SK-N-SH (cell line): ENCODE results near the gene CDC42EP3. TPM values are rescaled to one million over a fixed set of nuclear protein-coding genes. Genes with fewer than 3 reads are reported as not detected.
A peak's percentile ranks its signal among the peaks of the same experiment; 100 is the strongest.

Experiments
- CTCF ChIA-PET: fragments of 300-600, 350-600 bp; formaldehyde crosslinking; extraction: SDS; loops from one replicate; lab custom pipeline; 2021; lab: Yijun Ruan, JAX
- POLR2A ChIA-PET: fragments of 350-600 bp; sonication (Branson Sonifier 250); formaldehyde crosslinking; extraction: SDS; loops from one replicate; lab custom pipeline; 2020; ENCODE audit warnings: antibody characterized with exemption, inconsistent platforms; lab: Yijun Ruan, JAX
- DNase-seq: peaks from one replicate; pipeline ENCODE4 v3.0.0; 2012
- H2AFZ ChIP-seq: fragments of 200-600 bp; sonication (generic); 2 replicates; pipeline ENCODE4 v1.8.1; 2016; ENCODE audit warnings: antibody characterized with exemption, mild to moderate bottlenecking, low read depth
- H3F3A ChIP-seq: fragments of 200-600 bp; sonication (generic); replicated peaks from 2 replicates; pipeline ENCODE3; 2016; ENCODE audit warnings: antibody characterized with exemption, mild to moderate bottlenecking; ENCODE audit not compliant: insufficient read depth
- H3K27ac ChIP-seq, 2 experiments: fragments of 200-500 bp in 1 of 2; fragments of 200-600 bp in 1 of 2; sonication (Bioruptor generic) in 1 of 2; sonication (generic), shearing (Covaris generic) in 1 of 2; 2 replicates each; pipeline versions ENCODE4 v1.5.1 to v1.6.1; 2014 to 2016; ENCODE audit warnings: low read depth in 2 of 2, inconsistent platforms in 1 of 2, low read length in 1 of 2, mild to moderate bottlenecking in 1 of 2, mixed read lengths in 1 of 2
- H3K27me3 ChIP-seq: fragments of 200-600 bp; sonication (generic), shearing (Covaris generic); 2 replicates; pipeline ENCODE4 v1.6.1; 2016; ENCODE audit warnings: mixed run types; ENCODE audit not compliant: insufficient read depth
- H3K36me3 ChIP-seq, 2 experiments: fragments of 200-500 bp in 1 of 2; fragments of 200-600 bp in 1 of 2; sonication (Bioruptor generic) in 1 of 2; sonication (generic) in 1 of 2; replicated peaks in 1 of 2; 2 replicates each; pipeline versions ENCODE3 to v1.5.1; 2014 to 2016; ENCODE audit warnings: low read length in 1 of 2, mild to moderate bottlenecking in 1 of 2; ENCODE audit not compliant: insufficient read depth in 2 of 2, control insufficient read depth in 1 of 2
- H3K4me1 ChIP-seq, 2 experiments: fragments of 200-500 bp in 1 of 2; fragments of 200-600 bp in 1 of 2; sonication (Bioruptor generic) in 1 of 2; sonication (generic), shearing (Covaris generic) in 1 of 2; 2 replicates each; pipeline versions ENCODE4 v1.5.1 to v1.6.1; 2014 to 2016; ENCODE audit warnings: low read depth in 1 of 2, low read length in 1 of 2, mixed run types in 1 of 2; ENCODE audit not compliant: insufficient read depth in 2 of 2, control insufficient read depth in 1 of 2
- H3K4me2 ChIP-seq: fragments of 200-600 bp; sonication (generic), shearing (Covaris generic); 2 replicates; pipeline ENCODE4 v1.6.1; 2017; ENCODE audit warnings: mixed run types
- H3K4me3 ChIP-seq, 2 experiments: fragments of 200-500 bp in 1 of 2; fragments of 200-600 bp in 1 of 2; sonication (Bioruptor generic) in 1 of 2; sonication (generic), shearing (Covaris generic) in 1 of 2; 2 replicates each; pipeline versions ENCODE4 v1.5.1 to v1.8.1; 2014 to 2016; ENCODE audit warnings: low read depth in 2 of 2, inconsistent platforms in 1 of 2, low read length in 1 of 2, mild to moderate bottlenecking in 1 of 2, mixed read lengths in 1 of 2, moderate library complexity in 1 of 2
- H3K79me2 ChIP-seq: fragments of 200-600 bp; sonication (generic); 2 replicates; pipeline ENCODE4 v1.8.1; 2017; ENCODE audit warnings: mild to moderate bottlenecking; ENCODE audit not compliant: insufficient read depth
- H3K9ac ChIP-seq: fragments of 200-600 bp; sonication (generic); 2 replicates; pipeline ENCODE4 v1.6.1; 2017; ENCODE audit warnings: mixed run types
- H3K9me2 ChIP-seq: fragments of 200-600 bp; sonication (generic); 2 replicates; pipeline ENCODE4 v1.6.1; 2017; ENCODE audit warnings: mixed run types
- H3K9me3 ChIP-seq: fragments of 200-600 bp; sonication (generic); 2 replicates; pipeline ENCODE4 v1.6.1; 2017; ENCODE audit warnings: mixed run types, mild to moderate bottlenecking, moderate library complexity
- H4K20me1 ChIP-seq: fragments of 200-600 bp; sonication (generic); 2 replicates; pipeline ENCODE4 v1.6.1; 2017; ENCODE audit warnings: mild to moderate bottlenecking, mixed run types; ENCODE audit not compliant: insufficient read depth
- EP300 ChIP-seq, 2 experiments: IDR thresholded peaks; 2 replicates each; pipeline versions ENCODE4 v1.4.0 to v1.6.1; 2012; ENCODE audit warnings: borderline replicate concordance in 1 of 2, low read depth in 1 of 2, low read length in 1 of 2
- FOXJ3 ChIP-seq: sonication (generic); formaldehyde crosslinking; IDR thresholded peaks from 2 replicates; pipeline ENCODE4 v1.5.1; 2020; ENCODE audit warnings: mild to moderate bottlenecking, missing genetic modification reagents
- FOXM1 ChIP-seq: IDR thresholded peaks from 2 replicates; pipeline ENCODE4 v1.4.0; 2012; ENCODE audit warnings: low read depth, mild to moderate bottlenecking
- GABPA ChIP-seq: IDR thresholded peaks from 2 replicates; pipeline ENCODE4 v1.4.0; 2012; ENCODE audit warnings: low read depth, mild to moderate bottlenecking
- IRF3 ChIP-seq: fragments of 150-350 bp; IDR thresholded peaks from 2 replicates; pipeline ENCODE4 v1.6.1; 2016; ENCODE audit warnings: mild to moderate bottlenecking, low read depth, low read length
- MXI1 ChIP-seq: IDR thresholded peaks from 2 replicates; pipeline ENCODE4 v1.6.1; 2012; ENCODE audit warnings: mild to moderate bottlenecking, low read depth, low read length, improper control_type of control experiment
- NRF1 ChIP-seq: IDR thresholded peaks from 2 replicates; pipeline ENCODE4 v1.6.1; 2012; ENCODE audit warnings: low read depth, mild to moderate bottlenecking, low read length
- PBX3 ChIP-seq: IDR thresholded peaks from 2 replicates; pipeline ENCODE4; 2012
- POLR2AphosphoS5 ChIP-seq: IDR thresholded peaks from 2 replicates; pipeline ENCODE4 v1.6.1; 2012; ENCODE audit warnings: low read depth, low read length
- RCOR1 ChIP-seq: fragments of 150-350 bp; IDR thresholded peaks from 2 replicates; pipeline ENCODE4 v1.6.1; 2017; ENCODE audit warnings: antibody characterized with exemption, low read length
- RFX5 ChIP-seq: IDR thresholded peaks from 2 replicates; pipeline ENCODE4 v1.6.1; 2012; ENCODE audit warnings: mild to moderate bottlenecking, improper control_type of control experiment, low read length
- SIN3A ChIP-seq: IDR thresholded peaks from 2 replicates; pipeline ENCODE4 v1.6.1; 2012; ENCODE audit warnings: low read depth, mild to moderate bottlenecking, low read length, moderate library complexity, borderline replicate concordance
- TAF1 ChIP-seq: IDR thresholded peaks from 2 replicates; pipeline ENCODE4 v1.6.1; 2012; ENCODE audit warnings: low read depth, mild to moderate bottlenecking, low read length, moderate library complexity, borderline replicate concordance
- TEAD4 ChIP-seq: IDR thresholded peaks from 2 replicates; pipeline ENCODE4 v1.4.0; 2012; ENCODE audit warnings: mild to moderate bottlenecking, borderline replicate concordance; ENCODE audit not compliant: insufficient read depth
- YY1 ChIP-seq: IDR thresholded peaks from 2 replicates; pipeline ENCODE4 v1.4.0; 2012; ENCODE audit warnings: low read depth, mild to moderate bottlenecking
- WGBS: methylation state at CpG from one replicate; pipeline ENCODE4 v1.1.6; 2017; ENCODE audit warnings: low lambda C conversion rate; 5-methylcytosine and 5-hydroxymethylcytosine counted together
- polyA plus RNA-seq, 3 experiments: library from polyadenylated mRNA; depleted of rRNA; stranded (reverse); fragments of >200 nt; gene quantifications; 2 replicates each; pipeline ENCODE4 v1.2.3, GENCODE V29; 2012
- TF ChIP-seq, protein P1 (sequence below): IDR thresholded peaks from 2 replicates; pipeline ENCODE4 v1.6.1; 2012; ENCODE audit warnings: mild to moderate bottlenecking, low read depth, low read length, moderate library complexity
- TF ChIP-seq, protein P2 (sequence below): fragments of 150-350 bp; IDR thresholded peaks from 2 replicates; pipeline ENCODE4 v1.6.1; 2017; ENCODE audit warnings: antibody characterized with exemption, low read length, low read depth, borderline replicate concordance

Gene CDC42EP3
- polyA plus RNA-seq, 1 of the 3 experiments (the other 2 are of a cell fraction), result 87.5 TPM

DNA sequence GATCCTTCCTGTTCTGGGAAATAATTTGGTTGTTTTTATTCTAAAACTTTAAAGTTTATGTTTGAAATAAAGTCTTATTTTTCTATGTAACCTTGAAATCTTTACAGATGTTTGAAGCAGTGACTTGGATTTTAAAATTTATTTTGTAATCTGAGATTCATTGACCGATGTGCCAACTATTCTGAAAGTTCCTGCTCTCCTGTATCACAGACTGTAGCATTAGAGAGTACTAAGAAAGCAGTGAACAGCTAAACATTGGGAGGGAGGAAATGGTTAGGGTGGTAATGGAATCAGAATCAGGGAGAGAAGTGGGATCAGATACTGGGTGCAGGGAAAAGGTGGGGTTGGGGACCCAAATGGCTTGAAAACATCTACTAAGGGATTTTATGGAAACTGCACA, 69.9 kb downstream of the CDC42EP3 start:
- Histone ChIP-seq H3K4me2 (no peak overlapping the region), H3K27me3 (no peaks in the 10 kb centered on the region), H3K27ac (peak overlapping the region in 1 of 2 experiments; percentile 5; a peak in 1 of 4 replicates), H3K79me2 (no peaks in the 10 kb centered on the region), H3K9ac (no peak overlapping the region), H3F3A (no peaks in the 10 kb centered on the region), H3K9me3 (no peaks in the 10 kb centered on the region), H4K20me1 (no peaks in the 10 kb centered on the region), H3K4me3 (no peak overlapping the region), H3K4me1 (peaks cover 2 to 5% of the 10 kb centered on the region in 2 experiments; a peak in 1 of 4 replicates), H3K9me2 (no peaks in the 10 kb centered on the region; the same call in 1 of the 2 replicates), H2AFZ (no peak overlapping the region), H3K36me3 (no peaks in the 10 kb centered on the region)
- TF ChIP-seq TEAD4 (no peak), TAF1 (no peak)
- ChIA-PET CTCF (interaction anchor here (1.0 to 1.5 kb wide), 2 partner anchors 10 to 276 kb away, joined by 3 to 5 read pairs; no protein-coding TSS in a partner anchor), POLR2A (no interaction called here)
- 78% methylated on average over 1 of the region's 1 CpG for WGBS
- DNase-seq, result no peak

- H3F3A ChIP-seq, result no peaks in the 10 kb centered on the region
- 83% methylated on average over 1 of the region's 1 CpG for WGBS
- no peak overlapping the region for H3K4me2 ChIP-seq
- H3K9ac ChIP-seq, result no peak overlapping the region
- ChIA-PET CTCF (interaction anchor here (1.5 to 1.7 kb wide), 2 partner anchors 24 to 277 kb away, joined by 3 to 5 read pairs; no protein-coding TSS in a partner anchor), POLR2A (no interaction called here)
- H3K79me2 ChIP-seq, result no peaks in the 10 kb centered on the region
- H3K27ac ChIP-seq, result no peak overlapping the region; a peak in 1 of 4 replicates
- H2AFZ ChIP-seq, result peak overlapping the region; percentile 25; the same call in 1 of the 2 replicates
- H3K4me1 ChIP-seq, result peaks cover 2 to 5% of the 10 kb centered on the region in 2 experiments; a peak in 1 of 4 replicates
- H3K9me2 ChIP-seq, result no peaks in the 10 kb centered on the region; the same call in 1 of the 2 replicates
- no peak overlapping the region for H3K4me3 ChIP-seq
- H3K9me3 ChIP-seq, result no peaks in the 10 kb centered on the region
- H3K27me3 ChIP-seq, result no peaks in the 10 kb centered on the region
- TF ChIP-seq RCOR1 (no peak), MXI1 (no peak), SIN3A (no peak), TEAD4 (no peak), FOXM1 (no peak), POLR2AphosphoS5 (no peak), TAF1 (no peak), GABPA (no peak), EP300 (IDR thresholded peaks at IDR 0.05; ENCODE audit: borderline replicate concordance in 1 of 2, low read depth in 1 of 2, low read length in 1 of 2) (no peak), YY1 (no peak), PBX3 (no peak), NRF1 (no peak), RFX5 (no peak), FOXJ3 (CRISPR knock-in tag) (no peak), IRF3 (no peak)
- TF ChIP-seq, protein P1, sequence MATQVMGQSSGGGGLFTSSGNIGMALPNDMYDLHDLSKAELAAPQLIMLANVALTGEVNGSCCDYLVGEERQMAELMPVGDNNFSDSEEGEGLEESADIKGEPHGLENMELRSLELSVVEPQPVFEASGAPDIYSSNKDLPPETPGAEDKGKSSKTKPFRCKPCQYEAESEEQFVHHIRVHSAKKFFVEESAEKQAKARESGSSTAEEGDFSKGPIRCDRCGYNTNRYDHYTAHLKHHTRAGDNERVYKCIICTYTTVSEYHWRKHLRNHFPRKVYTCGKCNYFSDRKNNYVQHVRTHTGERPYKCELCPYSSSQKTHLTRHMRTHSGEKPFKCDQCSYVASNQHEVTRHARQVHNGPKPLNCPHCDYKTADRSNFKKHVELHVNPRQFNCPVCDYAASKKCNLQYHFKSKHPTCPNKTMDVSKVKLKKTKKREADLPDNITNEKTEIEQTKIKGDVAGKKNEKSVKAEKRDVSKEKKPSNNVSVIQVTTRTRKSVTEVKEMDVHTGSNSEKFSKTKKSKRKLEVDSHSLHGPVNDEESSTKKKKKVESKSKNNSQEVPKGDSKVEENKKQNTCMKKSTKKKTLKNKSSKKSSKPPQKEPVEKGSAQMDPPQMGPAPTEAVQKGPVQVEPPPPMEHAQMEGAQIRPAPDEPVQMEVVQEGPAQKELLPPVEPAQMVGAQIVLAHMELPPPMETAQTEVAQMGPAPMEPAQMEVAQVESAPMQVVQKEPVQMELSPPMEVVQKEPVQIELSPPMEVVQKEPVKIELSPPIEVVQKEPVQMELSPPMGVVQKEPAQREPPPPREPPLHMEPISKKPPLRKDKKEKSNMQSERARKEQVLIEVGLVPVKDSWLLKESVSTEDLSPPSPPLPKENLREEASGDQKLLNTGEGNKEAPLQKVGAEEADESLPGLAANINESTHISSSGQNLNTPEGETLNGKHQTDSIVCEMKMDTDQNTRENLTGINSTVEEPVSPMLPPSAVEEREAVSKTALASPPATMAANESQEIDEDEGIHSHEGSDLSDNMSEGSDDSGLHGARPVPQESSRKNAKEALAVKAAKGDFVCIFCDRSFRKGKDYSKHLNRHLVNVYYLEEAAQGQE, result no peak
- TF ChIP-seq, protein P2, sequence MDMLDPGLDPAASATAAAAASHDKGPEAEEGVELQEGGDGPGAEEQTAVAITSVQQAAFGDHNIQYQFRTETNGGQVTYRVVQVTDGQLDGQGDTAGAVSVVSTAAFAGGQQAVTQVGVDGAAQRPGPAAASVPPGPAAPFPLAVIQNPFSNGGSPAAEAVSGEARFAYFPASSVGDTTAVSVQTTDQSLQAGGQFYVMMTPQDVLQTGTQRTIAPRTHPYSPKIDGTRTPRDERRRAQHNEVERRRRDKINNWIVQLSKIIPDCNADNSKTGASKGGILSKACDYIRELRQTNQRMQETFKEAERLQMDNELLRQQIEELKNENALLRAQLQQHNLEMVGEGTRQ, result no peak
- no peak for DNase-seq
- H3K36me3 ChIP-seq, result no peaks in the 10 kb centered on the region
- H4K20me1 ChIP-seq, result no peaks in the 10 kb centered on the region
Measured at GRCh38 chr2:37600735-37601134, 70.7 kb downstream of the CDC42EP3 start.
